HG03439 (cell line): Measurements from ENCODE around the gene RIN1.
"Not testable (repeated sequence)": the region's sequence is repeated elsewhere in the genome, so short reads cannot be mapped to it uniquely, and the experiment has no call there.

Source experiments
- ATAC-seq: cut with Tn5 transposase; IDR thresholded peaks from one replicate; pipeline ENCODE4 v1.9.1; 2021; ENCODE audit warnings: mild to moderate bottlenecking, moderate library complexity; ENCODE audit not compliant: unreplicated experiment

RIN1 gene, protein sequence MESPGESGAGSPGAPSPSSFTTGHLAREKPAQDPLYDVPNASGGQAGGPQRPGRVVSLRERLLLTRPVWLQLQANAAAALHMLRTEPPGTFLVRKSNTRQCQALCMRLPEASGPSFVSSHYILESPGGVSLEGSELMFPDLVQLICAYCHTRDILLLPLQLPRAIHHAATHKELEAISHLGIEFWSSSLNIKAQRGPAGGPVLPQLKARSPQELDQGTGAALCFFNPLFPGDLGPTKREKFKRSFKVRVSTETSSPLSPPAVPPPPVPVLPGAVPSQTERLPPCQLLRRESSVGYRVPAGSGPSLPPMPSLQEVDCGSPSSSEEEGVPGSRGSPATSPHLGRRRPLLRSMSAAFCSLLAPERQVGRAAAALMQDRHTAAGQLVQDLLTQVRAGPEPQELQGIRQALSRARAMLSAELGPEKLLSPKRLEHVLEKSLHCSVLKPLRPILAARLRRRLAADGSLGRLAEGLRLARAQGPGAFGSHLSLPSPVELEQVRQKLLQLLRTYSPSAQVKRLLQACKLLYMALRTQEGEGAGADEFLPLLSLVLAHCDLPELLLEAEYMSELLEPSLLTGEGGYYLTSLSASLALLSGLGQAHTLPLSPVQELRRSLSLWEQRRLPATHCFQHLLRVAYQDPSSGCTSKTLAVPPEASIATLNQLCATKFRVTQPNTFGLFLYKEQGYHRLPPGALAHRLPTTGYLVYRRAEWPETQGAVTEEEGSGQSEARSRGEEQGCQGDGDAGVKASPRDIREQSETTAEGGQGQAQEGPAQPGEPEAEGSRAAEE

DNA sequence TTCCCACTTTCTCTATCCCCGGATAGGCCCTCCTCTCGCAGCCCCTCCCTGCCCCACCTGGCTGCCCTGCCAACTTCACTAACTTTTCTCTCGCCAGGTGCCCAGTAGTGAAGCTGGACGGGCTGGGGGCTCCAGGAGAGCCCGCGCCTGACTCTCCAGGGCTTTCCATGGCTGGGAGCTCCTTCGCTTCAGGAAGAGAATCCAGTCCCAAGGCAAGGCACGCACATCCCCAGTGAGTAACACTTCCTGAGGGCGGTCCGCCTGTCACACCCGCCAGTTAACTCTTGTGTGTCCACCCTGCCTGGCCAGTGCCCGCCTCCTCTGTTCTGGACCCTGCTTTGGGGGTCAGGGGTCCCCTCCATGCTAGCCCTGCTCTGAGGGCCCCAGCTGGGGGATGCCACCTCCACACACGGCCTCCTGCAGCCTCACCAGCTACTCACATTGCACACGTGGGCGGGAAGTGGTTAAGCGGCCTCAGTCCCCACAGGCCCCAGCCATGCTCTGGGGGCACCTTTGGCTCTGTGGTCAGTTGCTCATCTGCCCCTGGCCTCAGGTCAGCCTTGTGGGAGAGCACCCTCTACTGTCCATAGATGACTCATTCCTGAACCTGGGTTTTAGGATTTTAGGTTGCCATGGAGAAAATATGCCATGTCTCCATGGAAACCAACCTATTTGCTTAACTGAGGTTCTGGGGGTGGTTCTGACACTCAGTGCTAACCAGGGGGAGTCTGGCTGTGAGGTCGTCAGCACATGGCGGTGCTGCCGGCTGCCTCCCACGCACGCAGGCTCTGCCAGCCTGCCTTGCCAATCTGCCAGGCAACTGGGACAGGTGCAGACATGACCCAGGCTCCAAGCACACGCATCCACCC is at the start of gene RIN1:
Gene RIN1, minus strand, starts transcription at position 201 of the 869 bp plus-strand sequence. Its CDS starts 32 bp downstream, at position 169.
- ATAC-seq = peak; percentile 63

DNA sequence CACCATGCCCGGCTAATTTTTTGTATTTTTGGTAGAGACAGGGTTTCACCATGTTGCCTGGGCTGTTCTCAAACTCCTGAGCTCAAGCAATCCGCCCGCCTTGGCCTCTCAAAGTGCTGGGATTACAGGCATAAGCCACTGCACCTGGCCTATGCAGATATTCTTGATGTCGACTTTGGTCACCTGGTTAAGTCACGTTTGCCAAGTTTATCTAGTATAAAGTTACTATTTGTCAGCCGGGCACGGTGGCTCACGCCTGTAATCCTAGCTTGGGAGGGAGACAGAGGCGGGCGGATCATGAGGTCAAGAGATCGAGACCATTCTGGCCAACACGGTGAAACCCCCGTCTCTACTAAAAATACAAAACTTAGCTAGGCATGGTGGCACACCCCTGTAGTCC is 48.1 kb upstream of the RIN1 start:
- not testable (repeated sequence) for ATAC-seq

DNA sequence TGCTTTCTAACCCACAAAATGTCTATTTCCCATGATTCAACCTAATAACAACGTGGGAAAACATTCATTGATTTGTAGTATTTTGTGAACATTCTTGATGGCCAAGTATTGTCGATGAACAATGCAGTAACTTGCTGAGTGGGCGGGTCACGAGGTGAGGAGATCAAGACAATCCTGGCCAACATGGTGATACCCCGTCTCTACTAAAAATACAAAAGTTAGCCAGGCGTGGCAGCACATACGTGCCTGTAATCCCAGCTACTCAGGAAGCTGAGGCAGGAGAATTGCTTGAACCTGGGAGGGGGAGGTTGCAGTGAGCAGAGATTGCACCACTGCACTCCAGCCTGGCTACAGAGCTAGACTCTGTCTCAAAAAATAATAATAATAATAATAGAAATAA is 44.0 kb upstream of the RIN1 start:
- ATAC-seq = not testable (repeated sequence)

DNA sequence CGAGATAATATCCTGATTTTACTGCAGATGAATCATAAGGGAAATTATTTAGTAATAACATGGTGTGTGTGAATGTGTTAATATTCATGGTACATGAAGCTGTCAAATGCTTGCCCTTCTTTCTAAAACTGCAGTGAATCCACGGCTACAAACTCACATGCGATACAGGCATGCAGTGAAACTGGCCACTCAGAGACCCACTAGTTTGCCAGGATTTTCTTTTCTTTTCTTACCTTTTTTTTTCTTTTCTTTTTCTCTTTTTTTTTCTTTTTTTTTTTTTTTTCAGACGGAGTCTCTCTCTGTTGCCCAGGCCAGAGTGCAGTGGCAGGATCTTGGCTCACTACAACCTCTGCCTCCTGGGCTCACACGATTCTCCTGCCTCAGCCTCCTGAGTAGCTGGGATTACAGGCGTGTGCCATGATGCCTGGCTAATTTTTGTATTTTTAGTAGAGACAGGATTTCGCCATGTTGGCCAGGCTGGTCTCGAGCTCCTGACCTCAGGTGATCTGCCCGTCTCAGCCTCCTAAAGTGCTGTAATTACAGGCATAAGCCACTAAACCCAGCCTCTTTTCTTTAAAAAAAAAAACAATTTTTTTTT is 37.6 kb upstream of the RIN1 start:
- ATAC-seq = not testable (repeated sequence)

DNA sequence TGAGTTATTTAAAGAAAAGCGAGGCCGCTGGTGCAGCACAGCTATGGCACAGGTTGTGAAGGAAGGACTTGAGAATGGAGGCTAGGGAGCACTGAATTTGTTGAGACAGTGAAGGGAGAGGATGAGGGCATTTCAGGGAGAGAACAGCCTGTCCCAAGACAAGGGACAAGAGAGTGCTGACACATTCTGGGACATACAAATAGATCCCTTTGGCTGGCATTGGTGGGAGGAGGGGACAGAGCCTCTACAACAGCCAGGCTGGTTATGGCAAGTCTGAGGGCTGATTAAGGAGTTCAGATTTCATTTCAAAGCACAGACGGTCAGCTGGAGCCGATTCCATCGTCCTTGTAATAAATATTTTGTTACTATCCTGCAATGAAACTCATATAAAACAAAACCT is 37.0 kb upstream of the RIN1 start:
- no peak for ATAC-seq

DNA sequence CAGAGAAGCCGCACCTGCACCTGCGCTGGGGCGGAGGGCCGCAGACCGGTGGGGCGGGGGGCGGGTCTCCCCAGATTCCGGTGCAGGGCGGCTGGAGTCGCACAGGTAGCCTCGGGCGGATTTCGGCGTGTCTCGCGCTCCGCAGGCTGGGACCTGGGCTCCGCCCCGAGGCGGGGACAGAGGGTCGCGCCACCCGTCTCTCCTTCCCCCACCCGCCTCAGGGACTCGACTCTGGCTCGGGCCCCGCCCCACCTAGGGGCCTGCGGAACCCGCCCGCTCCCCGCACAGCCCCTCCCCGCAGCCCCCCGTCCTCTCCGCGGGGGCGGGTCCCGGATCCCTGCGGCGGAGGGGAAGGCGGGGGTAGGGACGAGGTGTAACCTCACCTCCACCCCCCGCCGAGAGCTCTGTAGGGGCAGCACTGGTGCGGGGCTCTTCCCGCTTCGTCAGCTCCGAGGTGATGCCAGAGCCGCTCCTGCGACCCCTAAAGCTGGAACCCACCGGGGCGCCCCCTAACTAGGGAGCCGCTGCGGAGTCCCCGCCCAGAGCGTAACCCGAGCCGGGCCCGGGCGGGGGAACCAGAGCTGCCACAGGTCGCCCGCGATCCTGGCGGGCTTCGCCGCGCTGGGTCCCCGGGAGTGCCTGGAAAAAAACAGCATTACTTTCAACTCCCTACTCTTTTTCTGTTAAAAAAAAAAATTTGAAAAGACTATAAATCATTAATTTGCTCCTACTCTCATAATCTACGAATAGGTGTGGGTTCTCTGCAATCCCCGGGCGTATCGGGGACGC is 35.6 kb upstream of the RIN1 start, which contains the start of gene SLC29A2:
Gene SLC29A2, minus strand, starts transcription at position 134 of the 789 bp plus-strand sequence. CDS start 169 bp downstream, outside the sequence.
- ATAC-seq = no peak

DNA sequence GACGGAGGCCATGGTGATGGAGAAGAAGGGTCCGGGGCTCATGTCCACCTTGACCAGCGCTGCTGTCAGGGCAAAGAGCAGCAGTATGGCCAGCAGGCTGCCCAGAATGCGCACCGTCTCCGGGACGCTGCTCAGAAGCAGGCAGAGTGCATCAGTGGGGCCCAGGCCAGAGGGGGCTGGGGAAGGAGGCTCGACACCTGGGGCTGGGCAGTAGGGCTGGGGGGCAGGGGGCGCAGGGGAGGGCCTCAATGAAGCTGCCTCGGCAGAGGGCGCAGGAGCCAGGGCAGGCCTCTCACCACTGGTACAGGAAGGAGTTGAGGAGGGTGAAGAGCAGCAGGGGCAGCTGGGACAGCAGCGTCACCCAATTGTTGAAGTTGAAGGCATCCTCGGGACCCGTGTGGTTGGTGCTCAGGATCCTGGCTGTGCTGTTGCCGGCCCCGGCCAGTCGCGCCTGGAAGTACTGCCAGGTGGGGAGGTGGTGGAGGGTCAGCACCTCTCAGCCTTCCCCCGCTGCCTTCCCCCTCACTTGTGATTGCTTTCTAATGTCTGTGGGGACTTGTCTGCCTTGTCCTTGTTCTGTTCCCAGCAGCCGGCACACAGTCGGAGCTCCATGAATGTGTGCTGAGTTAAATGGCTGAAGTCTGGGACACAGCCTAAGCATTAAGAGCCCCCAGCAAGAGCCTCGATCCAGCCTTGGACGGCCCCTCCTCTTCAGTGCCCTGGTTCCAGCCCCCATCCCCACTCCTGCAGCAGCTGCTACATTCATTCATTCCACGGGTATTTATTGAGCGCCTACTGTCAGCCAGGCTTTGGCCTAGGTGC is 33.0 kb upstream of the RIN1 start:
- no peak for ATAC-seq

DNA sequence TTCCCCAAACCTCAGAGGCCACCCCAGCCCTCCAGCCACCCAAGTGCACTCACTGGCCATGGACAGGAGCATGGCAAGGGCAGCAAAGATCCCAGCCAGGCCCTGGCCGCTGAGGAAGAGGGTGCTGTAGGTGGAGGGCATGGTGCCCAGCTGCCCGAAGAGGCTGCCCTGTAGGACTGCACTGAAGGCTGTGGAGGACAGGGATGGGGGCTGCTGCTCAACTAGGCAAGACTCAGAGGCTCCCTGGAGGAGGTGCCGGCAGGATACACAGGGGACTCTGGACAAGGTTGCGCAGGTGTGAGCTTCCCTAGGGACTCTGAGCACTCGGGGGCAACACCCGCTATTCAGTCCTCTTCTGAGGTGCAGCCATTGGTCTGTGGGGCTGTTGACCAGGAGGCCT is 32.2 kb upstream of the RIN1 start:
- ATAC-seq = no peak

DNA sequence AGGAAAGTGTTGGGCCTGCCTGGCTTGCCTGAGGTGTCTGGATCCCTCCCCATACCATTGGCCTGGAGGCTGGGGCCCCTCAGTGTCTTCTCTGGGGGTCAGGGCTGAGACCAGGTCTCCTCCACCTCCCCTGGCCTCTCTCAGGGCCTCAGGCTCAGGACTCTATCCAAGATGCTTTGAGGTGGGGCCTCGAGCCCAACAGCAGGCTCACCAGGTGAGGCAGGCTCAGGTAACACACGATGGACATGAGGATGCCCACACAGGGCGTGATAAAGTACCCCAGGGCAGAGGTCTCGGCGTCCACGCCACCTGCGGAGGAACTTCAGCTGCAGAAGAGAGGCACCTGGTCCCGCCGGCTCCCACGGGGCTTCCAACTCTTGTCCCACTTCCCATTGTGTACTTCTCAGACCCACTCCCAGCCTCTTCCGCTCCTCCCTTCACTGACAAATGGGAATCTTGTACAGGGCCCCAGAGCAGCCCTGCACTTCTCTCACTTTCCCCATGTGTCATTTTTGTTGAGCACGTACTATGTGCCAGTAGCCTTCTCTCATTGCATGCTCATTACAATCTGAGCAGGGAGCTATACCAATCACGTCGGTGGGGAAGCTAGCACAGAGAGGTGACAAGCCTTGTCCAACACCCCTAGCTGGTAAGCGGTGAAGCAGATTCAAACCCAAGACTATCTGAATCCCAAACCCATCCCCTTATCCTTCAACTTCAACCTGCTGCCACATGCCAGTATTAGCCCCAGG is 31.5 kb upstream of the RIN1 start:
- ATAC-seq = no peak

DNA sequence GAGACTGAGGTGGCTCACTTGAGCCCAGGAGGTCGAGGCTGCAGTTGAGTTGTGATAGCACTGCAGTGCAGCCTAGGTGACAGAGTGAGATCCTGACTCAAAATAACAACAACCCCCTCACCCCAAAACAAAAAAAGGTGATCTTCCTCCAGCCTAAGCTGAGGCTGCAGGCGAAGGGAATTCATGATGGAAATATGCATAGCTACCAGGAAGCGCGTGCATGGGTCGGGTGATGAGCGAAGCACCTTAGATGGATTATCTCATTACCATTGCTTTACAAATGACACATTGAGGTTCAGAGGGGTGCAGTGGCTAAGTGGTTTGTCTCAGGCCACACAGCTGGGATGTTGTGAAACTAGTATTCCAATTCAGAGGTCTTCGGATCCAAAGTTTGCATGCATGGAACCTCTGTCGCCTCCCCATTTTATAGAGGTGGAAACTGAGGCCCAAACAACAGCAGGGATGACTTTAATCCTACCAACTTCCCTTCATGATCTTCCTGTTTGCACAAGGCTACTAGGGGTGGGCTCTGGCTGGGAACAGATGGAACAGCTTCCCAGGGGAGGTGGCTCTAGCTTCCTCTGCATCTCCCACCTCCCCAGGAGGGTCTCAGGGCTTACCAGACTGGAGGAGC is 30.7 kb upstream of the RIN1 start:
- ATAC-seq = no peak

DNA sequence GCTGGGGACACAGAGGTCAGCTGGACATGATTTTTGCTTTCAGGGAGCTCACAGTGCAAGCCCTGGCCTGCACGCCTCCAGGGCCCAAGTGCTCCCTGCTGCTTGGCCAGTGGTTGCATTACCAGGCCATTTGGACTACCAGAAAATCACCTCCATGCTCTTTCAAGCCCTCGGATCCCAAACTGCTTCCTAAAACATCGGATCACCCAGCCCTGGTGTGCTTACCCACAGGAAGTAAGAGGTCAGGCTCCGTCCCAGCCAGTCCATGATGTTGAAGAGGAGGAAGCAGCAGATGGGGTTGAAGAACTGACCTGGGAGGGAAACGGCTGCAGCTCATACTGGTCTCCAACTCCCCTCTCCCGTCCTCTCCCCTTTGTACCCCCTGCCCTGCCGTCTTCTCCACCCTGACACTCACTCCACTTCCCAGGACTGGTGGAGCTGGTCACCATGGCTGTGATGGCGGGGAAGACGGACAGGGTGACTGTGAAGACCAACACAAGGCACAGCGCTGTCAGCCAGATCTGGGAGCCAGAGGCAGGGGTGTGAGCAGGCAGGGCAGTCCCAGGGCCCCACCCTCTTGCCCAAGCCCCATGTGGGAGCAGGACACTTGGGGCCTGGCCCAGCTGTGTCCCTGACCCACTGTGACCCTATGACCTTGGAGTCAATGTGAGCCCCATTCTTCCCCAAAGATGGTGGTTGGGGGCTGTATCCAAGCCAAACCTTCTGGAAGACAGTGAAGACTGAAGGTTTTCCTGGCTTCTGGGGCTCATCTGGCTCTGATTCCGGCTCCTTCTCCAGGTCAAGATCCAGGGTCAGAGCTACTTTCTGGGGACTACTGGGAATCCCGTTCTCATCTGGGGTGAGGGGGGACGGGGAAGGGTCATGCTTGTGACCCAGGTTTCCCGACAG is 29.7 kb upstream of the RIN1 start:
- no peak for ATAC-seq

DNA sequence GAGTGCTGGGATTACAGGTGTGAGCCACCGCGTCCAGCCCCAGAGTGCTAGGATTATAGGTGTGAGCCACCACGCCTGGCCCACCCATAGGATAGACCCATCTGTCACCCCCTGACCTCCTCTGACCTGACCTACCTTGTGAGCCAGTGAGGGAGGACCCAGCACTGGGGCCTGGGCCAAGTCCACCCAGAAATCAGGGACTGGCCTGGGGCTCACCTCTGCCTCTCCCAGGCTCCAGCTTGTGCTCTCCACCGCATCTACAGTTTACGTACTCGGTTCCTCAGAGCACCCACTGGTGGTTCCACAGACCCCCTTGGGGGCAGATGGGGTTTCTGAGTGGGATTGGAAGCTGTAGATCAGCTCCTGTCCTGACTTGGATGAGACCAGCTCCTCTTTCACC is 28.9 kb upstream of the RIN1 start:
- no peak for ATAC-seq

DNA sequence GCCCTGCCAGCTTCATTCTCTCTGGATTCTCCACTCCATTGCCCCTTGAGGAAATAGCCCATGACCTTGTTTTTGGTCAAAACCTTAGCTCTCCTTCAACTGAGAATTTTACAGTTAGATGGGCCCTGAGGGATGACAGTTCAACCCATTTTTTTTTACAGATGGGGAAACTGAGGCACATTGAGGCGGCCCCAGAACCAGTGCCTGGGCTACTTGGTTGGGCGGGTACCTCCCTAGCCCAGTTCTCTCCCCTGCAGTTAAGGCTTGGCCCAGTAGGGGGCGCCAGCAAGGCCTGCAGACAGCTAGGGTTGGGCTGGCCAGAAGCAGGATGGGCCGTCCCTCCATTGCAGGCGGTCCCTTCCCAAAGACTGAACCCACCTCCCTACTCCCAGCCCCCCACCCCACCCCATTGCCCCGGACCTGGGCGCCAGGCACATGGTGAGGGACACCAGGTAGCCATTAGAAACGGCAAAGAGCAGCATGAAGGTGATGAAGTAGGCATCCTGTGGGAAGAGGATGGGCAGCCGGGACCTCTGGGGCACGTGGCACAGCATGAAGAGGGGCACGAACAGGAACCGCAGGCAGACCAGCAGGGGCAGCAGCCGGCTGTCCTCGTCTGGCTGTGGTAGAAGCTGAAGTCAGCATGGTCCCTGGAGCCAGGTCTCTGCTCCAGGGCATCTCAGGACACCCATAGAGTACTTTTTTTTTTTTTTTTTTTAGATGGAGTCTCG is 27.7 kb upstream of the RIN1 start:
- ATAC-seq = no peak

DNA sequence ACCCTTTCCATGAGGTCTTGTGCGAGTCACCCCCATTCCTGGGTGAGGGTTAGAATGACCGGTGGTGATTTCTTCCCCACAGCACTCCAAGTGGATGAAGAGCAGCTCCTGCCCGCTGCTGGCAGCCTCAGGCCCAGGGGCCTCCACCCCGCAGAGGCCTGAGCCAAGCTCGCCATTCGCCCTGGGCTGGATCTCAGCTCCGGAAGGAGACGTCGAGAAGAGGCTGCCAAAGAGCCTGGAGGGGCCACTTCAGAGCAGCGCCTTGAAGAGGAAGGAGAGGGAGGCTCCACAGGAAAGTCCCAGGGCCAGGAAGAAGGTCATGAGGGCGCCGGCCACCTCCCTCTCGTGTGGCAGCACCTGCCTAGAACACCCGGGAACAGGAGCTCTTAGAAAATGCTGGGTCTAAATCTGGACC is 27.0 kb upstream of the RIN1 start:
- ATAC-seq = no peak

DNA sequence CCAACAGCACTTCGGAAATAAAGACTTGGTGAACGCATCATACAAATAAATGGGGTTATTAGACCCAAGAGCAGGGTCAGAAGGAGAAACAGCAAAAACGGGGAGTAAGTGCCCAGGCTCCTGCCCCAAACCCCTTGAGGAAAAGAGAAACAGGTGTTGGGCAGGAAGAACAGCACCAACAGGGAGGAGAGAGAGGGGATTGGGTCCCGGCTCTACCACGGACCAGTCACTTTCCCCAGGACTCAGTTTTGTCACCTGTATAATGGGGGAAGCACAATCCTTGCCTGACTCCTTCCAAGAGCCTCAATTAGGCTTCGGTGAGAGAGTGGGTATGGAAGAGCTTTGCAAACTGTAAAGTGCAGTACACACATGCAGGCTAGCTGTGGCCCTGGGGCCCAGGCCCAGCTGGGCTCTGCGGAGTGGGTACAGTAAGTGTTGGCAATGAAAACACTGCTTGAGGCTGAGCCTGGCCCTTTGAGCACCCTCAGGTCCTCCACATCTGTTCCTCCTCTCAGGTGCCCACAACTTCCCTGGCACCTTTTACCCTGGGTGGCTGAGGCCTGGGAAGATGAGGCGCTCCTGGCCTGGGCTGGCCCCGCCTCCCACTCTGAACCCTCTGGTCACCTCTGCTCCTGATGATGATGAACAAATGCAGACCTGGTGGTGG is 26.4 kb upstream of the RIN1 start:
- no peak for ATAC-seq
